A673 (cell line): ENCODE measurements around the gene CST9.

Experiments used
- EZH2 ChIP-seq: fragments of 200-600 bp; sonication (generic); IDR thresholded peaks from 2 replicates; pipeline ENCODE4 v1.6.1; 2017; ENCODE audit warnings: borderline replicate concordance, low read depth, mild to moderate bottlenecking, mixed read lengths, antibody characterized with exemption, low read length; ENCODE audit not compliant: poor library complexity, severe bottlenecking
- TF ChIP-seq, protein P1 (sequence below): fragments of 300-800, 200-600 bp; sonication (generic); conservative IDR thresholded peaks from 2 replicates; pipeline ENCODE4 v1.5.1; 2017; ENCODE audit warnings: low read depth, mild to moderate bottlenecking, antibody characterized with exemption, low read length, moderate library complexity, mixed read lengths

DNA sequence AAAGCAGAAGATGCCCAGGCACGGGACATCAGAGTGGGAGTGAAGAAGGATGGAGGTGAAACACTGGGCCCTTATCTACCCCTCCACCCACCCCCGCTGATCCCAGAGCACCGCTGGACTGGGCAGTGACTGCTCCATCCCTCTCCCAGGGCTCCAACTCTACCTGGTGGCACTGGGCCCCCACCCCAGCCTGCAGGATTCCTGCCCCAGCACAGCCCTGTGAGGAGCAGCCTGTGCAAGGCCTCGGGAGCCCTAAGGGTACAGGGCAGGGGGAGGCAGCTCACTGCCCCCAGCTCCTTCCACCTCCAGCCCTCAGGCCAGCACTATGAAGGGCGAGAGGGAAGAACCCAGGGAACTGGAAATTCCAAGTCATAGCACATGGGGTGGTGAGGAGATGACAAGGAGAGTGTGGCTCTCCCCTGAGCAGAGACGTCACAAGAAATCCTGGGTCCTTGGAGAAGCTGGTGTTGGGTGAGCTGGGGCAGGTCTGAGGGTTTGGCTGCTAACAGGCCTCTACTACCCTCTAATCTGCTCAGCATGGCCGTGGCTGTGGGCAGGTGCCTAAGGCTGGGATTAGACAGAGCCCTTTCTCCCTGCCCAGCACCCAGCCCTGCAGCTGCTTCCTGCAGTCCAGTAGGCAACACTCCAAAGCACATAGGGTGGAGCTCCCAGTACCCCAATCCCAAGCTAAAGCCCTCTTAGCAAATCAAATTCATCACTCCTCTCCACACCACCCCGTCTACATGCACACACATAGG lies 28.5 kb upstream of the CST9 start:
- TF ChIP-seq, protein P1, sequence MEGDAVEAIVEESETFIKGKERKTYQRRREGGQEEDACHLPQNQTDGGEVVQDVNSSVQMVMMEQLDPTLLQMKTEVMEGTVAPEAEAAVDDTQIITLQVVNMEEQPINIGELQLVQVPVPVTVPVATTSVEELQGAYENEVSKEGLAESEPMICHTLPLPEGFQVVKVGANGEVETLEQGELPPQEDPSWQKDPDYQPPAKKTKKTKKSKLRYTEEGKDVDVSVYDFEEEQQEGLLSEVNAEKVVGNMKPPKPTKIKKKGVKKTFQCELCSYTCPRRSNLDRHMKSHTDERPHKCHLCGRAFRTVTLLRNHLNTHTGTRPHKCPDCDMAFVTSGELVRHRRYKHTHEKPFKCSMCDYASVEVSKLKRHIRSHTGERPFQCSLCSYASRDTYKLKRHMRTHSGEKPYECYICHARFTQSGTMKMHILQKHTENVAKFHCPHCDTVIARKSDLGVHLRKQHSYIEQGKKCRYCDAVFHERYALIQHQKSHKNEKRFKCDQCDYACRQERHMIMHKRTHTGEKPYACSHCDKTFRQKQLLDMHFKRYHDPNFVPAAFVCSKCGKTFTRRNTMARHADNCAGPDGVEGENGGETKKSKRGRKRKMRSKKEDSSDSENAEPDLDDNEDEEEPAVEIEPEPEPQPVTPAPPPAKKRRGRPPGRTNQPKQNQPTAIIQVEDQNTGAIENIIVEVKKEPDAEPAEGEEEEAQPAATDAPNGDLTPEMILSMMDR: no peak
- no peak for TF ChIP-seq EZH2
